ENCODE results near the gene GATD1.

DNA sequence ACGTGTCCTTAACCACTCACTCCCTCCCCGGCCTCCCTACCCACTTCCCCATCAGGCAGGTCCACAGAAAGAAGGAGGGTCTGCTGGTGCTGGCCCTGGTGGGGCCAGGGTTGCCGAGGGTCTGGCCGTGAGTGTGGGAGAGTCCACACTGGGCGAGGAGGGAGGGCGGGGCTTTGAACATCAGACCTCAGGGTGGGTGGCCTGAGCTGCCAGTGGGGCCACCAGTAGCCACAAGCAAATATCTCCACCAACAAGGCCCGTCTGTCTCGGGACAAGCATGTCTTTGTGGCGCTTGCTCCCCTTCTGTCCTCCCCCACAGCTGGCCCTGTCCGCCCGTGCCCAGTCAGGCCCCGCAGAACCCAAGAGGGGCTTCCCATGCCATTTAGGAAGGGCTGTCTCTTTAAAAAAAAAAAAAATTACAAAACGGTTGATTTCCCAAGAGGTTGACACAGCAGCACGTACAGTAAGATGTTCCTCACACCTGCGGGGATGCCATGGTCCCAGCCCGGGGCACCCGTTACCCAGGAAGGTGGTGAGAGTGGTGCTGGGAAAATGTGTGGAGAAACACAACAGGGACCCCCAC lies 47.7 kb downstream of the GATD1 start:
- TF ChIP-seq, protein P1, sequence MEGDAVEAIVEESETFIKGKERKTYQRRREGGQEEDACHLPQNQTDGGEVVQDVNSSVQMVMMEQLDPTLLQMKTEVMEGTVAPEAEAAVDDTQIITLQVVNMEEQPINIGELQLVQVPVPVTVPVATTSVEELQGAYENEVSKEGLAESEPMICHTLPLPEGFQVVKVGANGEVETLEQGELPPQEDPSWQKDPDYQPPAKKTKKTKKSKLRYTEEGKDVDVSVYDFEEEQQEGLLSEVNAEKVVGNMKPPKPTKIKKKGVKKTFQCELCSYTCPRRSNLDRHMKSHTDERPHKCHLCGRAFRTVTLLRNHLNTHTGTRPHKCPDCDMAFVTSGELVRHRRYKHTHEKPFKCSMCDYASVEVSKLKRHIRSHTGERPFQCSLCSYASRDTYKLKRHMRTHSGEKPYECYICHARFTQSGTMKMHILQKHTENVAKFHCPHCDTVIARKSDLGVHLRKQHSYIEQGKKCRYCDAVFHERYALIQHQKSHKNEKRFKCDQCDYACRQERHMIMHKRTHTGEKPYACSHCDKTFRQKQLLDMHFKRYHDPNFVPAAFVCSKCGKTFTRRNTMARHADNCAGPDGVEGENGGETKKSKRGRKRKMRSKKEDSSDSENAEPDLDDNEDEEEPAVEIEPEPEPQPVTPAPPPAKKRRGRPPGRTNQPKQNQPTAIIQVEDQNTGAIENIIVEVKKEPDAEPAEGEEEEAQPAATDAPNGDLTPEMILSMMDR (conservative IDR thresholded peaks at IDR 0.05; ENCODE audit: low read length): no peak
- TF ChIP-seq EZH2phosphoT487 (IDR thresholded peaks at IDR 0.05; ENCODE audit: borderline replicate concordance, low read depth, low read length): no peak
